Measurements from ENCODE around the gene FBXW11.

DNA sequence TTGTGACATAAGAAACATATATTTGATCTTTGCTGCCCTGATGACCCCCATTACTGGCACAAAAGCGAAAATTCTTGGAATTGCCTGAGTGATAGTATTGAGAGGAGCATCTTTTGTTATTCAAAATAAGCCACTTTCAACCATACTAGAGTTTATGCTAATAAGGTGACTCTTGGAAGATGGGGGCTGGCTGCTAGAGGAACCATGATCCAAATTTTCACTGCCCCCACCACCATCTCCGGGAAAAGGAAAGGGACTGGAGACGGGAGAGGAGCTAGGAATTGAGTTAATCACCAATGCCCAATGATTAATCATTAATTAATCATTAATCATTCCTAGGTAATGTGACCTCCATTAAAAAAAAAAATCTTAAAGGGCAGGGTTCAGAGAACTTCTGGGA lies 25.6 kb downstream of the FBXW11 start:
- TF ChIP-seq, protein P1, sequence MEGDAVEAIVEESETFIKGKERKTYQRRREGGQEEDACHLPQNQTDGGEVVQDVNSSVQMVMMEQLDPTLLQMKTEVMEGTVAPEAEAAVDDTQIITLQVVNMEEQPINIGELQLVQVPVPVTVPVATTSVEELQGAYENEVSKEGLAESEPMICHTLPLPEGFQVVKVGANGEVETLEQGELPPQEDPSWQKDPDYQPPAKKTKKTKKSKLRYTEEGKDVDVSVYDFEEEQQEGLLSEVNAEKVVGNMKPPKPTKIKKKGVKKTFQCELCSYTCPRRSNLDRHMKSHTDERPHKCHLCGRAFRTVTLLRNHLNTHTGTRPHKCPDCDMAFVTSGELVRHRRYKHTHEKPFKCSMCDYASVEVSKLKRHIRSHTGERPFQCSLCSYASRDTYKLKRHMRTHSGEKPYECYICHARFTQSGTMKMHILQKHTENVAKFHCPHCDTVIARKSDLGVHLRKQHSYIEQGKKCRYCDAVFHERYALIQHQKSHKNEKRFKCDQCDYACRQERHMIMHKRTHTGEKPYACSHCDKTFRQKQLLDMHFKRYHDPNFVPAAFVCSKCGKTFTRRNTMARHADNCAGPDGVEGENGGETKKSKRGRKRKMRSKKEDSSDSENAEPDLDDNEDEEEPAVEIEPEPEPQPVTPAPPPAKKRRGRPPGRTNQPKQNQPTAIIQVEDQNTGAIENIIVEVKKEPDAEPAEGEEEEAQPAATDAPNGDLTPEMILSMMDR (IDR thresholded peaks at IDR 0.05): no peak
- no peak for TF ChIP-seq POLR2A (IDR thresholded peaks at IDR 0.05)
